GM12878 (cell line): Measurements from ENCODE around the gene ZCCHC24. TPM values are rescaled to one million over a fixed set of nuclear protein-coding genes. Genes with fewer than 3 reads are reported as not detected.

Source experiments
- ATAC-seq: fragments of 200-7000 bp; cut with Tn5 transposase; 3 replicates; pipeline ENCODE4 v1.9.1; 2020; ENCODE audit warnings: mild to moderate bottlenecking, moderate library complexity
- BruUV-seq: library from RNA; stranded (reverse); fragments of 400-500 nt; replicated peaks from 2 replicates; lab custom pipeline; 2021; lab: Mats Ljungman, UMichigan
- CTCF ChIA-PET: fragments of 300-600 bp; sonication (Branson Sonifier 250); formaldehyde crosslinking; extraction: SDS; loops from one replicate; lab custom pipeline; 2021; ENCODE audit warnings: inconsistent platforms; lab: Yijun Ruan, JAX
- POLR2A ChIA-PET: fragments of 350-600 bp; formaldehyde crosslinking; extraction: SDS; loops from one replicate; lab custom pipeline; 2021; ENCODE audit warnings: inconsistent platforms; lab: Charles Lee
- RAD21 ChIA-PET: fragments of 300-600 bp; sonication (Branson Sonifier 250); formaldehyde crosslinking; loops from one replicate; lab custom pipeline; 2023; ENCODE audit warnings: antibody characterized with exemption; ENCODE audit not compliant: unreplicated experiment; lab: Charles Lee
- SMC1A ChIA-PET: fragments of 300-600 bp; sonication (Branson Sonifier 250); formaldehyde crosslinking; loops from one replicate; lab custom pipeline; 2023; ENCODE audit not compliant: unreplicated experiment, uncharacterized antibody; lab: Charles Lee
- DNase-seq: peaks from one replicate; pipeline ENCODE4 v3.0.0-alpha.2; 2011; ENCODE audit warnings: low read depth, low spot score
- FAIRE-seq: peaks from 3 replicates; lab custom pipeline; 2011; peaks lifted over from hg19 to GRCh38; lab: Jason Lieb, UNC
- H2AFZ ChIP-seq: 2 replicates; pipeline ENCODE4 v1.6.0; 2011; ENCODE audit warnings: low read depth, low read length, control low read depth; ENCODE audit not compliant: control insufficient read depth
- H3K27ac ChIP-seq: 2 replicates; pipeline ENCODE4 v1.5.1; 2011; ENCODE audit warnings: control low read depth; ENCODE audit not compliant: control insufficient read depth, insufficient read depth
- H3K27me3 ChIP-seq, 2 experiments: replicated peaks in 1 of 2; 2 replicates each; pipeline versions ENCODE4 v1.6.0 to v1.6.1; 2011; ENCODE audit warnings: low read length in 1 of 2; ENCODE audit not compliant: control insufficient read depth in 2 of 2, insufficient read depth in 2 of 2
- H3K36me3 ChIP-seq, 2 experiments: 2 replicates each; pipeline ENCODE4 v1.5.1; 2011; ENCODE audit warnings: low read length in 1 of 2; ENCODE audit not compliant: control insufficient read depth in 2 of 2, insufficient read depth in 2 of 2
- H3K4me1 ChIP-seq: 2 replicates; pipeline ENCODE4 v1.6.1; 2011; ENCODE audit warnings: mild to moderate bottlenecking, low read length, moderate library complexity, mixed read lengths; ENCODE audit not compliant: control insufficient read depth, insufficient read depth
- H3K4me2 ChIP-seq: 2 replicates; pipeline ENCODE4 v1.6.0; 2011; ENCODE audit warnings: control low read depth; ENCODE audit not compliant: control insufficient read depth, insufficient read depth
- H3K4me3 ChIP-seq: fragments of 200-600 bp; sonication (generic); 2 replicates; pipeline ENCODE4 v1.5.1; 2016
- H3K79me2 ChIP-seq: 2 replicates; pipeline ENCODE4 v1.6.0; 2011; ENCODE audit warnings: low read length; ENCODE audit not compliant: control insufficient read depth, insufficient read depth
- H3K9ac ChIP-seq: 2 replicates; pipeline ENCODE4 v1.8.0; 2011; ENCODE audit warnings: low read length, control low read depth, mixed read lengths; ENCODE audit not compliant: control insufficient read depth, insufficient read depth
- H3K9me3 ChIP-seq: replicated peaks from 3 replicates; pipeline ENCODE4 v1.5.1; 2011; ENCODE audit warnings: mild to moderate bottlenecking, low read length; ENCODE audit not compliant: control insufficient read depth, insufficient read depth
- H4K20me1 ChIP-seq: 2 replicates; pipeline ENCODE4 v1.6.0; 2011; ENCODE audit not compliant: control insufficient read depth, insufficient read depth
- BRCA1 ChIP-seq: IDR thresholded peaks from 2 replicates; pipeline ENCODE4 v1.6.1; 2011; ENCODE audit warnings: low read depth, low read length, improper control_type of control experiment
- CREB1 ChIP-seq: IDR thresholded peaks from 2 replicates; pipeline ENCODE4 v1.6.1; 2012; ENCODE audit warnings: low read depth, mild to moderate bottlenecking, inconsistent platforms
- FOS ChIP-seq: IDR thresholded peaks from 3 replicates; pipeline ENCODE4 v1.6.1; 2011; ENCODE audit warnings: borderline replicate concordance; ENCODE audit not compliant: insufficient read length; ENCODE audit errors: extremely low read depth
- NFIC ChIP-seq: IDR thresholded peaks from 2 replicates; pipeline ENCODE4 v1.6.1; 2012; ENCODE audit warnings: low read depth, mild to moderate bottlenecking, inconsistent platforms, low read length, moderate library complexity
- NR2C1 ChIP-seq: fragments of 450-650 bp; IDR thresholded peaks from 2 replicates; pipeline ENCODE4 v1.6.1; 2017; ENCODE audit warnings: antibody characterized with exemption, mild to moderate bottlenecking, moderate library complexity
- PML ChIP-seq: IDR thresholded peaks from 2 replicates; pipeline ENCODE4 v1.6.1; 2012; ENCODE audit warnings: low read length, inconsistent platforms
- SIN3A ChIP-seq: IDR thresholded peaks from 2 replicates; pipeline ENCODE4 v1.6.1; 2012; ENCODE audit warnings: low read depth, low read length, improper control_type of control experiment
- SMAD5 ChIP-seq: IDR thresholded peaks from 2 replicates; pipeline ENCODE4 v1.6.1; 2016; ENCODE audit warnings: antibody characterized with exemption, low read depth
- SP1 ChIP-seq: IDR thresholded peaks from one replicate; pipeline ENCODE4 v1.6.1; 2011; ENCODE audit warnings: low read depth, low read length
- SPI1 ChIP-seq: IDR thresholded peaks from 2 replicates; pipeline ENCODE4 v1.6.1; 2011; ENCODE audit warnings: low read depth, mild to moderate bottlenecking, low read length, moderate library complexity, borderline replicate concordance; ENCODE audit not compliant: insufficient read depth
- SRF ChIP-seq, 2 experiments: IDR thresholded peaks; 2 replicates each; pipeline ENCODE4 v1.6.1; 2011; ENCODE audit warnings: low read depth in 2 of 2, low read length in 2 of 2, mild to moderate bottlenecking in 1 of 2, moderate library complexity in 1 of 2
- ZSCAN29 ChIP-seq: fragments of 450-650 bp; IDR thresholded peaks from 2 replicates; pipeline ENCODE4 v1.6.1; 2017; ENCODE audit warnings: mild to moderate bottlenecking, moderate library complexity
- WGBS: methylation state at CpG from one replicate; pipeline ENCODE4 v1.1.6; 2016; ENCODE audit warnings: low lambda C conversion rate; ENCODE audit not compliant: insufficient replicate concordance, insufficient coverage; ENCODE audit errors: missing lambda C conversion rate; 5-methylcytosine and 5-hydroxymethylcytosine counted together
- in situ Hi-C: fragments of 300-500 bp; cut with MboI; formaldehyde crosslinking; loops from 9 replicates; pipeline ENCODE4 v1.14.3; 2018; ENCODE audit warnings: mixed read lengths
- intact Hi-C: fragments of 100-400 bp; cut with micrococcal nuclease; formaldehyde crosslinking; loops from one replicate; pipeline ENCODE4 v1.14.2; 2022; ENCODE audit not compliant: unreplicated experiment
- polyA plus RNA-seq, 11 experiments: library from polyadenylated mRNA; depleted of rRNA in 4 of 11; unstranded in 6 of 11; stranded (reverse) in 5 of 11; fragments of >200 nt; fragmentation: Nextera tagmentation in 4 of 11; fragmentation: Illumina TruSeq in 1 of 11; extraction: Ambion mirVana in 4 of 11; extraction: Trizol in 1 of 11; gene quantifications; 1 replicate in 1 of 11; 2 replicates in 10 of 11; pipeline versions ENCODE4 v1.2.1 to v1.2.3, GENCODE V29; 2011 to 2016; ENCODE audit warnings: inconsistent platforms in 2 of 11, missing spikeins in 2 of 11, low read depth in 1 of 11
- total RNA-seq, 4 experiments: library from RNA; depleted of rRNA in 3 of 4; stranded (reverse); fragments of >200 nt in 3 of 4; fragmentation: Illumina TruSeq in 1 of 4; extraction: Trizol in 1 of 4; gene quantifications; 2 replicates each; pipeline versions ENCODE4 v1.2.1 to v1.2.3, GENCODE V29; 2013 to 2021
- TF ChIP-seq, protein P1 (sequence below): fragments of 450-650 bp; IDR thresholded peaks from 2 replicates; pipeline ENCODE4 v1.6.1; 2017; ENCODE audit warnings: mild to moderate bottlenecking, moderate library complexity
- TF ChIP-seq, protein P2 (sequence below): IDR thresholded peaks from 2 replicates; pipeline ENCODE4 v1.6.1; 2011; ENCODE audit warnings: borderline replicate concordance, low read depth, mild to moderate bottlenecking, moderate library complexity, mixed read lengths, low read length; ENCODE audit not compliant: insufficient read depth; ENCODE audit errors: extremely low read length
- TF ChIP-seq, protein P3 (sequence below): fragments of 450-650 bp; formaldehyde crosslinking; IDR thresholded peaks from 2 replicates; pipeline ENCODE4 v1.4.0; 2022; ENCODE audit warnings: mild to moderate bottlenecking, moderate library complexity

ZCCHC24 gene
- total and polyA plus RNA-seq, 10 of the 15 experiments (the other 5 are each of a cell fraction or from before 2014, with no cell fraction given), result 0.02 to 0.62 (median 0.04) TPM; not detected in 4

DNA sequence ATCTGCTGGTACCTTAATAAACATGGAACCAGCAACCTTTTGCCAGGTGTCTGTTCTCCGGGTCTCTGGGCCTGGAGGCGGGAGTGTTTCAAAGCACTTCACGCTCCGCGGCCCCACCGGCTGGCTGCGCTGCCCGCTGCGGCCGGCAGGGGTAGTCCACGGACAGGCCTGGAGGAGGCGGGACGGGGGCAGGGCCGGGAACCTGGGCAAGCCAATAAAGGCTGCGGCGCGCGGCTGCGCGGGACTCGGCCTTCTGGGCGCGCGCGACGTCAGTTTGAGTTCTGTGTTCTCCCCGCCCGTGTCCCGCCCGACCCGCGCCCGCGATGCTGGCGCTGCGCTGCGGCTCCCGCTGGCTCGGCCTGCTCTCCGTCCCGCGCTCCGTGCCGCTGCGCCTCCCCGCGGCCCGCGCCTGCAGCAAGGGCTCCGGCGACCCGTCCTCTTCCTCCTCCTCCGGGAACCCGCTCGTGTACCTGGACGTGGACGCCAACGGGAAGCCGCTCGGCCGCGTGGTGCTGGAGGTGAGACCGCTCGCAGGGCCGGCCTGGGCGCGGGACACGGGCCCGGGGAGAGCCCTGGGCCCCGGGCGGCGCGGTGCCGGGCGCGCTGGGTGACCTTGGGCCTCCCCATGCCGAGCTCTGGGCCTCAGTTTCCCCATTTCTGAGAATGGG lies 98.1 kb downstream of the ZCCHC24 start, which contains the start of gene PPIF:
Gene PPIF, plus strand, starts transcription at position 244 of the 668 bp plus-strand sequence. Its CDS starts 80 bp downstream, at position 324.
- Histone ChIP-seq H3K36me3 (peaks cover 19 to 29% of the 10 kb centered on the region in 2 experiments), H3K4me2 (peak within 1 kb of the TSS; percentile 95), H3K27ac (peak within 1 kb of the TSS; percentile 92), H3K4me3 (peak within 1 kb of the TSS; percentile 84), H3K79me2 (peaks cover 44% of the 10 kb centered on the region), H3K9ac (peak within 1 kb of the TSS; percentile 96), H3K27me3 (no peaks in the 10 kb centered on the region), H4K20me1 (no peaks in the 10 kb centered on the region; the same call in 1 of the 2 replicates), H2AFZ (peak within 1 kb of the TSS; percentile 52), H3K9me3 (no peaks in the 10 kb centered on the region), H3K4me1 (peaks cover 12% of the 10 kb centered on the region)
- BruUV-seq, result no TSS peak
- CTCF ChIA-PET, result interaction anchor here (0.9 to 5.4 kb wide), 11 partner anchors 11 to 103 kb away, joined by 3 to 27 read pairs (median 9); no protein-coding TSS in a partner anchor
- DNase-seq, result peak; percentile 65
- RAD21 ChIA-PET, result interaction anchor here (0.7 to 4.6 kb wide), 8 partner anchors 13 to 105 kb away, joined by 3 to 36 read pairs (median 6); no protein-coding TSS in a partner anchor
- SMC1A ChIA-PET, result interaction anchor here (0.7 to 3.5 kb wide), 13 partner anchors 10 to 102 kb away, joined by 3 to 18 read pairs (median 7); no protein-coding TSS in a partner anchor
- intact Hi-C loops (loop anchor here (1.0 to 2.0 kb wide), 2 partner anchors 31 to 61 kb away; no protein-coding TSS in a partner anchor), in situ Hi-C loops (no loop called here)
- WGBS, result under 1% methylated on average over 60 of the region's 77 CpGs
- ATAC-seq, result peak; percentile 87
- POLR2A ChIA-PET, result interaction anchor here (0.7 to 3.7 kb wide), 10 partner anchors 13 to 105 kb away, joined by 3 to 15 read pairs (median 6); no protein-coding TSS in a partner anchor
- peak; percentile 62 for FAIRE-seq
- TF ChIP-seq, protein P1, sequence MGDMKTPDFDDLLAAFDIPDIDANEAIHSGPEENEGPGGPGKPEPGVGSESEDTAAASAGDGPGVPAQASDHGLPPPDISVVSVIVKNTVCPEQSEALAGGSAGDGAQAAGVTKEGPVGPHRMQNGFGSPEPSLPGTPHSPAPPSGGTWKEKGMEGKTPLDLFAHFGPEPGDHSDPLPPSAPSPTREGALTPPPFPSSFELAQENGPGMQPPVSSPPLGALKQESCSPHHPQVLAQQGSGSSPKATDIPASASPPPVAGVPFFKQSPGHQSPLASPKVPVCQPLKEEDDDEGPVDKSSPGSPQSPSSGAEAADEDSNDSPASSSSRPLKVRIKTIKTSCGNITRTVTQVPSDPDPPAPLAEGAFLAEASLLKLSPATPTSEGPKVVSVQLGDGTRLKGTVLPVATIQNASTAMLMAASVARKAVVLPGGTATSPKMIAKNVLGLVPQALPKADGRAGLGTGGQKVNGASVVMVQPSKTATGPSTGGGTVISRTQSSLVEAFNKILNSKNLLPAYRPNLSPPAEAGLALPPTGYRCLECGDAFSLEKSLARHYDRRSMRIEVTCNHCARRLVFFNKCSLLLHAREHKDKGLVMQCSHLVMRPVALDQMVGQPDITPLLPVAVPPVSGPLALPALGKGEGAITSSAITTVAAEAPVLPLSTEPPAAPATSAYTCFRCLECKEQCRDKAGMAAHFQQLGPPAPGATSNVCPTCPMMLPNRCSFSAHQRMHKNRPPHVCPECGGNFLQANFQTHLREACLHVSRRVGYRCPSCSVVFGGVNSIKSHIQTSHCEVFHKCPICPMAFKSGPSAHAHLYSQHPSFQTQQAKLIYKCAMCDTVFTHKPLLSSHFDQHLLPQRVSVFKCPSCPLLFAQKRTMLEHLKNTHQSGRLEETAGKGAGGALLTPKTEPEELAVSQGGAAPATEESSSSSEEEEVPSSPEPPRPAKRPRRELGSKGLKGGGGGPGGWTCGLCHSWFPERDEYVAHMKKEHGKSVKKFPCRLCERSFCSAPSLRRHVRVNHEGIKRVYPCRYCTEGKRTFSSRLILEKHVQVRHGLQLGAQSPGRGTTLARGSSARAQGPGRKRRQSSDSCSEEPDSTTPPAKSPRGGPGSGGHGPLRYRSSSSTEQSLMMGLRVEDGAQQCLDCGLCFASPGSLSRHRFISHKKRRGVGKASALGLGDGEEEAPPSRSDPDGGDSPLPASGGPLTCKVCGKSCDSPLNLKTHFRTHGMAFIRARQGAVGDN, result peak; percentile 74; the same call in 1 of the 2 replicates
- 0 out of 4 replicates have a peak, but pooled peaks of 1 of the 2 experiments have one; percentile 27 for TF ChIP-seq SRF (IDR thresholded peaks at IDR 0.05; ENCODE audit: low read depth in 2 of 2, low read length in 2 of 2)
- no peak for TF ChIP-seq SPI1
- TF ChIP-seq NR2C1, result no peak
- TF ChIP-seq PML, result peak; percentile 52; the same call in 1 of the 2 replicates
- TF ChIP-seq NFIC, result no peak
- no peak for TF ChIP-seq BRCA1
- TF ChIP-seq FOS, result no peak
- TF ChIP-seq, protein P2, sequence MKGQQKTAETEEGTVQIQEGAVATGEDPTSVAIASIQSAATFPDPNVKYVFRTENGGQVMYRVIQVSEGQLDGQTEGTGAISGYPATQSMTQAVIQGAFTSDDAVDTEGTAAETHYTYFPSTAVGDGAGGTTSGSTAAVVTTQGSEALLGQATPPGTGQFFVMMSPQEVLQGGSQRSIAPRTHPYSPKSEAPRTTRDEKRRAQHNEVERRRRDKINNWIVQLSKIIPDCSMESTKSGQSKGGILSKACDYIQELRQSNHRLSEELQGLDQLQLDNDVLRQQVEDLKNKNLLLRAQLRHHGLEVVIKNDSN, result no peak
- no peak for TF ChIP-seq SMAD5
- TF ChIP-seq, protein P3, sequence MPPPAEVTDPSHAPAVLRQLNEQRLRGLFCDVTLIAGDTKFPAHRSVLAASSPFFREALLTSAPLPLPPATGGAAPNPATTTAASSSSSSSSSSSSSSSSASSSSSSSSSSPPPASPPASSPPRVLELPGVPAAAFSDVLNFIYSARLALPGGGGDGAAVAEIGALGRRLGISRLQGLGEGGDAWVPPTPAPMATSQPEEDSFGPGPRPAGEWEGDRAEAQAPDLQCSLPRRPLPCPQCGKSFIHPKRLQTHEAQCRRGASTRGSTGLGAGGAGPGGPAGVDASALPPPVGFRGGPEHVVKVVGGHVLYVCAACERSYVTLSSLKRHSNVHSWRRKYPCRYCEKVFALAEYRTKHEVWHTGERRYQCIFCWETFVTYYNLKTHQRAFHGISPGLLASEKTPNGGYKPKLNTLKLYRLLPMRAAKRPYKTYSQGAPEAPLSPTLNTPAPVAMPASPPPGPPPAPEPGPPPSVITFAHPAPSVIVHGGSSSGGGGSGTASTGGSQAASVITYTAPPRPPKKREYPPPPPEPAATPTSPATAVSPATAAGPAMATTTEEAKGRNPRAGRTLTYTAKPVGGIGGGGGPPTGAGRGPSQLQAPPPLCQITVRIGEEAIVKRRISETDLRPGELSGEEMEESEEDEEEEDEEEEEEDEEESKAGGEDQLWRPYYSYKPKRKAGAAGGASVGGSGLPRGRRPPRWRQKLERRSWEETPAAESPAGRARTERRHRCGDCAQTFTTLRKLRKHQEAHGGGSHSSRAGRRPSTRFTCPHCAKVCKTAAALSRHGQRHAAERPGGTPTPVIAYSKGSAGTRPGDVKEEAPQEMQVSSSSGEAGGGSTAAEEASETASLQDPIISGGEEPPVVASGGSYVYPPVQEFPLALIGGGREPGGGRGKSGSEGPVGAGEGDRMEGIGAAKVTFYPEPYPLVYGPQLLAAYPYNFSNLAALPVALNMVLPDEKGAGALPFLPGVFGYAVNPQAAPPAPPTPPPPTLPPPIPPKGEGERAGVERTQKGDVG (CRISPR knock-in tag), result no peak
- TF ChIP-seq SP1, result peak; percentile 75
- TF ChIP-seq ZSCAN29, result no peak
- peak; percentile 51; the same call in 1 of the 2 replicates for TF ChIP-seq CREB1
- TF ChIP-seq SIN3A, result no peak; the same call in 1 of the 2 replicates
